ENCODE results near the gene RFX4.

The RFX4 gene

DNA sequence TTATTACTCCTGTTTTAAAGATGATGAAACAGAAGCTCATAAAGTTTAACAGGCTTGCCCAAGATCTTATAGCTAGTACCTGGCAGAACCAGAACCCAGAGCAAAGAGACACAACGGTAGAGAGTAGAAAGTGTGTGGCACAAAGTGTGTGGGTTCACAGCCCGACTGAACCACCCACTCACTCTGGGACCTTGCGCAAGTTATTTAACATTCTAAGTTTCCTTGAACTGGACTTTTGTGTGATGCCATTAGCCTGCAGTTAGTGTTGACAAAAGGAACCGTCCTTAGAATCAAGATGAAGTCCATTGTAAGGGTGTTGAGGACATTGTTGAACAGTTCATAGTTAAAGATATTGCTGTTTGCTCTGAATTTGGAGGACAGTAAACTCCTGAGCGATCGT is 161.8 kb downstream of the RFX4 start:
- H2AFZ ChIP-seq (ENCODE audit: low read depth): no peak overlapping the region

DNA sequence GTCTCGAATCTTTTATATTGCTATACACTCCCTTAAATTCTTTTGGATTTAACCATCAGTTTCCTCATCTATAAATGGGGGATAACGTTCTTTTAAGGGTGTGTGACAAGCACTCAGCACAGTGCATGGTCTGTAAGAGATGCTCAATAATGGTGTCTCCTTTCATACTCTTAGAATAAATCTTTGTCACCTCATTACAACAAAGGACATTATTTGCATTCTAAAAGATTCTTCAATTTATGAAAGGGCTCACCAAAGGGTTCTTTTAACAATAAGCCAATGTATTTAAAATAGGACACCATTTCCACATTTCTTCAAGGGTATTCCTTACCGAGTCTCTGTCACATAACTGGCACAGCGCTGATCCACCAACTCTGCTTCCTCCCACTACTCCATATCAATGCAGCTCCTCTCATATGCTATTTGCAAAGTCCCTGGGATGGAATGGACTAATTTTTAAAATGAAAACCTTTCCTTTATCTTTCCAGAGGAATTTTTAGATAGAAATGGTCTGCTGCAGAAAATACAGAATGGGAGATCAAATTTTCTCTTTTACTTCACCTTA is 162.5 kb downstream of the RFX4 start:
- H4K20me1 ChIP-seq (ENCODE audit: insufficient read depth): no peaks in the 10 kb centered on the region
- no peak overlapping the region for H2AFZ ChIP-seq (ENCODE audit: low read depth)

More for the DNA sequence above, 161.8 kb downstream of the RFX4 start:
- Histone ChIP-seq H4K20me1 (ENCODE audit: insufficient read depth) (no peaks in the 10 kb centered on the region), H3K4me1 (ENCODE audit: low read depth, poor library complexity, severe bottlenecking) (no peaks in the 10 kb centered on the region), H3K79me2 (ENCODE audit: insufficient read depth, low read depth) (no peaks in the 10 kb centered on the region), H3K4me2 (no peak overlapping the region), H3K36me3 (ENCODE audit: insufficient read depth) (no peaks in the 10 kb centered on the region), H3K9ac (no peak overlapping the region), H3K27me3 (ENCODE audit: insufficient read depth, low read depth) (no peaks in the 10 kb centered on the region), H3K27ac (no peak overlapping the region), H3K4me3 (IDR thresholded peaks at IDR 0.05; ENCODE audit: insufficient read depth, low read depth, low read length) (no peak overlapping the region)
- TF ChIP-seq, protein P1, sequence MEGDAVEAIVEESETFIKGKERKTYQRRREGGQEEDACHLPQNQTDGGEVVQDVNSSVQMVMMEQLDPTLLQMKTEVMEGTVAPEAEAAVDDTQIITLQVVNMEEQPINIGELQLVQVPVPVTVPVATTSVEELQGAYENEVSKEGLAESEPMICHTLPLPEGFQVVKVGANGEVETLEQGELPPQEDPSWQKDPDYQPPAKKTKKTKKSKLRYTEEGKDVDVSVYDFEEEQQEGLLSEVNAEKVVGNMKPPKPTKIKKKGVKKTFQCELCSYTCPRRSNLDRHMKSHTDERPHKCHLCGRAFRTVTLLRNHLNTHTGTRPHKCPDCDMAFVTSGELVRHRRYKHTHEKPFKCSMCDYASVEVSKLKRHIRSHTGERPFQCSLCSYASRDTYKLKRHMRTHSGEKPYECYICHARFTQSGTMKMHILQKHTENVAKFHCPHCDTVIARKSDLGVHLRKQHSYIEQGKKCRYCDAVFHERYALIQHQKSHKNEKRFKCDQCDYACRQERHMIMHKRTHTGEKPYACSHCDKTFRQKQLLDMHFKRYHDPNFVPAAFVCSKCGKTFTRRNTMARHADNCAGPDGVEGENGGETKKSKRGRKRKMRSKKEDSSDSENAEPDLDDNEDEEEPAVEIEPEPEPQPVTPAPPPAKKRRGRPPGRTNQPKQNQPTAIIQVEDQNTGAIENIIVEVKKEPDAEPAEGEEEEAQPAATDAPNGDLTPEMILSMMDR (conservative IDR thresholded peaks at IDR 0.05; ENCODE audit: low read depth, low read length): no peak

DNA sequence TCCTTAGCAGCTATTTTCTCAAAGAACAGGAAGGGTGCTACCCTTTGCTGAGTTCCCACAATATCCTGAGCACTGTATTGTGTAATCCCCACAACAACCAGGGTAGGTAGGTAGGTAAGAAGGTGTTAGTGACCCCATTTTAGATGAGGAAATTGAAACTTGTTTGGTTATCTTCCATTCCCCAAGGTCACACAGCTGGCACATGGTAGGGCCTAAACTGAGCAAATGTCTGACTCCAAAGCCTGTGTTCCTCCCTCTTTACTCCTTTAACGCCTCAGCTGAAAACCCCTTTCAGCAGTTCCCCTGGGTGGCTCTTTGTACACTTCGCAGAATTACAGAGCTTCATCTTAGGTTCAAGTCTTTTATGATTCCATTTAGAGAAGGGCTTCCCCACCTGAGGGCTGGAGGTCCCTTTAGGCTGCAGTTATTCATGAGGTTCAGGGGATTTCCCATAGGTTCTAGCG is 165.2 kb downstream of the RFX4 start:
- Histone ChIP-seq H3K36me3 (ENCODE audit: insufficient read depth) (no peaks in the 10 kb centered on the region), H3K4me1 (ENCODE audit: low read depth, poor library complexity, severe bottlenecking) (no peaks in the 10 kb centered on the region), H4K20me1 (ENCODE audit: insufficient read depth) (no peaks in the 10 kb centered on the region), H3K9ac (no peak overlapping the region), H3K4me2 (no peak overlapping the region), H3K27me3 (ENCODE audit: insufficient read depth, low read depth) (no peaks in the 10 kb centered on the region), H3K4me3 (IDR thresholded peaks at IDR 0.05; ENCODE audit: insufficient read depth, low read depth, low read length) (no peak overlapping the region), H3K27ac (no peak overlapping the region), H2AFZ (ENCODE audit: low read depth) (no peak overlapping the region), H3K79me2 (ENCODE audit: insufficient read depth, low read depth) (no peaks in the 10 kb centered on the region)
- TF ChIP-seq, protein P1 (conservative IDR thresholded peaks at IDR 0.05; ENCODE audit: low read depth, low read length): no peak

More for the DNA sequence above, 162.5 kb downstream of the RFX4 start:
- Histone ChIP-seq H3K79me2 (ENCODE audit: insufficient read depth, low read depth) (no peaks in the 10 kb centered on the region), H3K4me3 (IDR thresholded peaks at IDR 0.05; ENCODE audit: insufficient read depth, low read depth, low read length) (no peak overlapping the region), H3K27ac (no peak overlapping the region), H3K36me3 (ENCODE audit: insufficient read depth) (no peaks in the 10 kb centered on the region), H3K4me1 (ENCODE audit: low read depth, poor library complexity, severe bottlenecking) (no peaks in the 10 kb centered on the region), H3K4me2 (no peak overlapping the region), H3K9ac (no peak overlapping the region), H3K27me3 (ENCODE audit: insufficient read depth, low read depth) (no peaks in the 10 kb centered on the region)
- TF ChIP-seq, protein P1 (conservative IDR thresholded peaks at IDR 0.05; ENCODE audit: low read depth, low read length): no peak

DNA sequence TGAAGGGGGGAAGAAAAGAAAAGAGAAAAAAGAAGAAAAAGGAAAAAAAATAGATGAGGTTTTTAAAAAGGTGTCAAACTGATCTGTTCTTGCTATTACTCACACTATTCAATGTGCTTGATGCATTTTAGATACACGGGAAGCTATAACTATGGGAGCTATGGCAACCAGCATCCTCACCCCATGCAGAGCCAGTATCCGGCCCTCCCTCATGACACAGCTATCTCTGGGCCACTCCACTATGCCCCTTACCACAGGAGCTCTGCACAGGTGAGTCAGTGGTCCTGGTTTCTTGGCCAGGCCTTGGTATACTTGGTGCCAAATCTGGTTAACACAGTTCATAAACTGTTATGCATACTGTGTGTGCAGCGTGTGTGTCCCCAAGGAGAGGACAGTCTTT is 167.7 kb downstream of the RFX4 start:
- Histone ChIP-seq H3K4me2 (no peak overlapping the region), H3K27ac (no peak overlapping the region), H3K4me3 (IDR thresholded peaks at IDR 0.05; ENCODE audit: insufficient read depth, low read depth, low read length) (no peak overlapping the region), H3K9ac (no peak overlapping the region), H3K4me1 (ENCODE audit: low read depth, poor library complexity, severe bottlenecking) (no peaks in the 10 kb centered on the region), H3K36me3 (ENCODE audit: insufficient read depth) (no peaks in the 10 kb centered on the region), H3K79me2 (ENCODE audit: insufficient read depth, low read depth) (no peaks in the 10 kb centered on the region), H4K20me1 (ENCODE audit: insufficient read depth) (no peaks in the 10 kb centered on the region), H2AFZ (ENCODE audit: low read depth) (no peak overlapping the region), H3K27me3 (ENCODE audit: insufficient read depth, low read depth) (no peaks in the 10 kb centered on the region)
- TF ChIP-seq, protein P1 (conservative IDR thresholded peaks at IDR 0.05; ENCODE audit: low read depth, low read length): no peak

Measured in KMS-11 (cell line).